GM19397 (cell line): ENCODE results near the gene RNU6-9.

Experiments used
- ATAC-seq: cut with Tn5 transposase; IDR thresholded peaks from one replicate; pipeline ENCODE4 v1.9.1; 2021; ENCODE audit warnings: mild to moderate bottlenecking, moderate library complexity; ENCODE audit not compliant: unreplicated experiment

The RNU6-9 gene

GRCh38 chr19:931860-932647 lies 38.8 kb downstream of the RNU6-9 start:
- ATAC-seq = no peak

- ATAC-seq = no peak
Measured at GRCh38 chr19:932648-933552, 39.6 kb downstream of the RNU6-9 start.

- no peak for ATAC-seq
Measured at GRCh38 chr19:933553-933882, 40.2 kb downstream of the RNU6-9 start.

GRCh38 chr19:934197-934840 lies 41.0 kb downstream of the RNU6-9 start:
- ATAC-seq = no peak

- no peak for ATAC-seq
Measured at GRCh38 chr19:934865-935479, 41.7 kb downstream of the RNU6-9 start.

GRCh38 chr19:936175-936546 lies 42.9 kb downstream of the RNU6-9 start:
- no peak for ATAC-seq

- ATAC-seq = no peak
Measured at GRCh38 chr19:937259-937694, 44.0 kb downstream of the RNU6-9 start.

- no peak for ATAC-seq
Measured at GRCh38 chr19:938233-938923, 45.1 kb downstream of the RNU6-9 start.

GRCh38 chr19:939439-939838 lies 46.2 kb downstream of the RNU6-9 start:
- no peak for ATAC-seq

- ATAC-seq = no peak
Measured at GRCh38 chr19:939922-940321, 46.6 kb downstream of the RNU6-9 start.

GRCh38 chr19:940591-941291 lies 47.5 kb downstream of the RNU6-9 start:
- ATAC-seq = no peak

GRCh38 chr19:941292-942132 lies 48.2 kb downstream of the RNU6-9 start:
- no peak for ATAC-seq

- no peak for ATAC-seq
Measured at GRCh38 chr19:942133-942645, 48.9 kb downstream of the RNU6-9 start.
